Activated CD8-positive, alpha-beta memory T cell treated with anti-CD3 and anti-CD28 coated beads, Interleukin-2, amount 50 U/mL, for 1 hour (primary cell): Measurements from ENCODE around the gene FHAD1.
"Not testable (repeated sequence)": the region's sequence is repeated elsewhere in the genome, so short reads cannot be mapped to it uniquely, and the experiment has no call there.

ENCODE experiments used
- DNase-seq: peaks from one replicate; pipeline ENCODE4 v3.0.0-alpha.2; 2020; ENCODE audit errors: extremely low read depth

Gene FHAD1

DNA sequence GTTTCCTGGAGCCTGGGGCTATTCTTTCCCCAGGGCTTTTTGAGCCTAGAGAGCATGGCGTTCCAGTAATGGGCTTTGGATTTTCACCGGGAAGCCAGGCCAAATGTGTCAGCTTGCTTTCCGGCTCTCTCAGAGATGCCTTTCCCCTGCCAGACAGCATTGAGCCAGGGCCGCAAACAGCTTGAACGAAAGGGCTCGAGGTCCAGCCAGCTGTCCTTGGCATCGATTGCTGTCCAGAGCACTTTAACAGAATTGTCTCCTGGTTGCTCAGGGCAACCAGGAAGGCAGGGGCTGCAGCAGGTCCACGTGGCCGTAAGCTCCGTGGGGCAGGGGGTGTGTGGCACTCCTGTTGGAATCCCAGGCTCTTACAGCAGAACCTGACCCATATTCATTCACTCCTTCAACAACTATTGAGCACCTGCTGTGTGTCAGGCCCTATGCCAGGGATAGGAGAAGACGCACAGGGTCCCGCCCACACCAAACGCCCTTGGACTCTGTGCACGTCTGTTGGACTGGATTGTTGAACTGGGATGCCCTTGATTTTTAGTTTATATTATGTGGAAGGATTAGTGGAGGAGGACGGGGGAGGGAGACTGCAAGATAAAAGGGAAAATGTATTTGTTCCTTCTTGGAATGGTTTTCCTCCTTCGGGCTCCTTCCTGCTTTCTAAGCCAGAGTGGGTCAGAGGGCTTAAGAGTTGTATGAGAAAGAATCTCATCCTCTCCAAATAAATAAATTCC is 123.9 kb downstream of the FHAD1 start:
- DNase-seq = no peak

DNA sequence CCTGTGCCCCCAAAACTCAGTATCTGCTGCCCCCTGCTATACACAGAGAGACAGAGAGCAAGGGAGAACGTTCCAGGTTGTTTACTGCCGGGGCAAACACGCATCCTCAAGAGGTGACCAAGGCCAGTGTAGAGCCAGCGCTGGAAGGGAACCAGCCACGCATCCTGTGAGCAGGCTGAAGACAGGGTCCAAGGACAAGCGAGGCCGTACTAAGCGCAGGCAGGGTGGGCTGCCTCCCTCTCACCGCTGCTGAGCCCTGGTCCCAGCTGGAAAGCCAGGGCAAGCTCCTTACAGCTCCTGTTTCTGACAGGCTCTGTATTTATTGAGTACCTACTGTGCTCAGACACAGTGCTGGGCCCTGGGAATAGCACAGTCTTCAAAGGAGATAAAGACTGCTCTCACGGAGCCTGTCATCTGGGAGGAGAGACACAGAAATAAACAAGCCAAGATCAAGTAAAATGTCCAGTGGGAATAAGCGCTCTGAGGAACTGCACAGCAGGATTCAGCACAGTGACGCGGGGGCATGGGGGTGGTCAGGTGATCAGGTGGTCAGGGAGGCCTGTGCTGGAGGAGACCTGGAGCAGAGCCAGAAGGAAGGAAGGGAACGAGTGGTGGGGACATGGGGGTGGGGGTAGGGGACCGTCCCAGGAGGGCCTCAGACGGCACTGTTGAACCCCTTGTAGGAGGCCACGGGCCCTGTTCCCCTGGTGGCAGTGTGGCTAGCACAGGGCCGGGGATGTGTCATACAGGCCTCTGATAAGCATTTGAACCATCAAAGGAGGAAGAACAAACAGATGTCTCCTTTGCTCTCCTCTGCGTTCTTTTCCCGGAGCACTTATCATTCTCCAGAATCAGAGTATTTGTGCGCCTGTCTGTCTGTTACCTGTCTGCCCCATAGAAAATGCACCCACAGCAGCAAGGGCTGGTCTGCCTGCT is 124.9 kb downstream of the FHAD1 start:
- DNase-seq = no peak

DNA sequence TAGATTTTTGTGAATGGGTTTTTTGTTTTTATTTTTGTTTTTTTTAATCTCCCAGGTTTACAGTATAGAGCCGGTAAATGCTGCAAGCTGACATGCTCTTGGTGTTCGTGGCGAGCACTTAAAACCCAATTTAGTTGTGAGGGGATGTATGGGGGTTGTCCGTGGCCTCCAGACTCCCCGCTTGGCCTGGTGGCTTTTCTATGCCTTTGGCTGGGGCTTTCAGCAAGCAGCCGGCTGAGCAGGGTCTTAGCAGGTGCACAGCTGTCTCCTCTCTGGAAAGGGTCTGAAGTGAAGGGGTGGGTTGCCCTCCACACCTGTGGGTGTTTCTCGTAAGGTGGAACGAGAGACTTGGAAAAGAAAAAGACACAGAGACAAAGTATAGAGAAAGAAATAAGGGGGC is 131.7 kb downstream of the FHAD1 start:
- DNase-seq = no peak

DNA sequence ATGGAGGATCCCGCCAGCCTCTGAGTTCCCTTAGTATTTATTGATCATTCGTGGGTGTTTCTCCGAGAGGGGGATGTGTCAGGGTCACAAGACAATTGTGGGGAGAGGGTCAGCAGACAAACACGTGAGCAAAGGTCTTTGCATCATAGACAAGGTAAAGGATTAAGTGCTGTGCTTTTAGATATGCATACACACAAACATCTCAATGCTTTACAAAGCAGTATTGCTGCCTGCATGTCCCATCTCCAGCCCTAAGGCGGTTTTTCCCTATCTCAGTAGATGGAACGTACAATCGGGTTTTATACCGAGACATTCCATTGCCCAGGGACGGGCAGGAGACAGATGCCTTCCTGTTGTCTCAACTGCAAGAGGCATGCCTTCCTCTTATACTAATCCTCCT is 132.1 kb downstream of the FHAD1 start:
- not testable (repeated sequence) for DNase-seq

DNA sequence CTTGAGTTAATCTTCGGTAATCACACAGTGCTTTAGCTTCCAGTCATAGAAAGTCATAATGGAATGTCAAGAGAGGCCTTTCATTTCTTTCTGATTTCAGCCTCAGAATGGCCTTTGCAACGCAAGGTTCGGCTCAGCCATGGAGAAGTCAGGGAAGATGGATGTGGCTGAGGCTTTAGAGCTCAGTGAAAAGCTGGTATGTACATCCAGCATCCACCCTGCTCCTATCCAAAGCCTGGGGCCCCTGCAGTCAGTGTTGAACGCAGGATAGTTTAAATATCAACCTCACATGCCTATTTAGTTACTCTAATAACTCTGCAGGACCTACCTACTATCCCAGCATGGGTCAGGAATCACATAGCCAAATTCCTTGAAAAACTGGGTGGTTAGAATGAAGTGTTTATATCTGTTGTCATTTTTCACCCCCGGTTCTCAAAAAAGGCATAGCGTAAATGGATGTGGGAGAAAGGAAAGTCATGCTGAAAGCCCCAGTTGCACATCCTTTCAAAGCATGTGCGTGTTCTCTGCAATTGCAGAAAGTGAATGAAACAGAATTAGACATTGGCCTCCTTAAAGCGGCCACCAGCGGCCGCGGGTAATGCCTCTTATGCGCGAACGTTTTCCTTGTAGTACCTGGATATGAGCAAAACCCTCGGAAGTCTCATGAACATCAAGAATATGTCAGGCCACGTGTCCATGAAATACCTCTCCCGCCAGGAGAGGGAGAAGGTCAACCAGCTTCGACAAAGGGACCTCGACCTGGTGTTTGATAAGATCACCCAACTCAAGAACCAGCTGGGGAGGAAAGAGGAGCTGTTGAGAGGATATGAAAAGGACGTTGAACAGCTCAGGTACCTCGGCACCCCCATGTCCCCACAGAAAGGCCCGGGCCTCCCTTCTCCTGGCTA is 133.8 kb downstream of the FHAD1 start:
- DNase-seq = no peak

DNA sequence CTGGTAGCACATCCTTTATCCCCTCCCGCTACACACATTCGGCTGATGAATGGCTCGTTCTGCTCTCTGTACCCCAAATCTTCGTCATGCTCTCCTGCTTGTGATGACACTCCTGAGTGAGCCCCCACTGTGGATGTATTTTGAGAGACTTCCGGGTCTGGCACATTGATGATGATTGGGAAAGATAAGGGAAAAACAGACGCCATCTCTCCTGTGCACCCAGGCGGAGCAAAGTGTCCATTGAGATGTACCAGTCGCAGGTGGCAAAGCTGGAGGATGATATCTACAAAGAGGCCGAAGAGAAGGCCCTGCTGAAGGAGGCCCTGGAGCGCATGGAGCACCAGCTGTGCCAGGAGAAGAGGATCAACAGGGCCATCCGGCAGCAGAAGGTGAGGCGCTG is 134.8 kb downstream of the FHAD1 start:
- DNase-seq = no peak

DNA sequence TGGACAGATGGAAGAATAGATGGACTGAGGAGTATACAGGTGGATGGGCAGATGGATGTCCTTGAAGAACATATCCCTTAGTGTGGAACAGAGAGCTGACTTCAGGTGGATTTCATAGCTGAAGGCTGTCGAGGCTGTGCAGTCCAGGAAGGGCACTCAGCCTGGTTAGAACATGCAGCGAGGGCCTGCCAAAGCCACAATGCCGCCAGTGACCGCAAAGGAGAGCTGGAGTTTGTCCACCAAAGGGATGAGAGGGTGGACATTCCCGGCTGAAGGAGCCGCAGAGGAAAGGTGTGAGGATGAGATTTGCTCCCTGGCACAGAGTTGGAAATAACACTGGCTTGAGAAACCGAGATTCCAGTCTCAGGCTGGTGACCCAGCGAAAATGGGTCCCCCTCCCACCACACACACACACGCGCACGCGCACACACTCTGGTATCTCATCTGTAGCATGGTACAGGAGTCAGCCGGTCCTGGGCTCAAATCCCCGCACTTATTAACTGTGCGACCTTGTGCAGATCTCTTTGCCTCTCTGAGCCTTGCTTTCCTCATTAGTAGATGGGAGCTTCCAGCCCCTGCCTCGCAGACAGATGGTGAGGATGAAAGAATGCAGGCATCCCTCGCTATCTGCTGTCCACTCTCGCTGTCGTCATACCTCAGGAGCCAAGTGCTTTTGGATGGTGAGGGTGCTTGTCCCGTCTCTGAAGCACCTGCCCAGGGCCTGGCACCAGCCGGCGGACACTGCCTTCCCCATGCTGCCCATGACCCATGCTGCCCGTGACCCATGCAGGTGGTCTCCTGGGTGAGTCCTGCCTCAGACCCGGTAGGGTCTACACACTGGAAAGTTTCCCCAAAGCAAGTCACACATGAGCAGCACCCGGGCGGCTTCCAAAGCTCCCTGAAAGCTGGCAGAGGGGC is 135.8 kb downstream of the FHAD1 start:
- no peak for DNase-seq

DNA sequence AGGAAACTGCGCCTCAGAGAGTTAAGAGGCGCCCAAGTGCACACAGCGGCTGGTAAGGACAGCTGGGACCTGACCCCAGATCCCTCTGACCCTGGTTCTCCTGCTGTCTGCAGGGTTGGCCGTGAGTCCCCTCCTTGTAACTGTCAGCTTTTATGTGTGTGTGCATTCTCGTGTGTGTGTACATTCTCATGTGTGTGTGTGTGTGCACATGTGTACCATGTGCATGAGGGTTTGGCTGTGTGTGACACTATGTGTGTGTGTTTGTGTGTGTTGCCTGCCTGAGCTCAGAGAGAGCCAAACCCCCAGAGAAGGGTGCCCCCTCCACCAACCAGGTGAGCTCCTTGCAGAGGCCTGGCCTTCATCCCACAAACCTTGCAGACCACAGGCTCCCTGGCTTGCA is 136.8 kb downstream of the FHAD1 start:
- DNase-seq = no peak

DNA sequence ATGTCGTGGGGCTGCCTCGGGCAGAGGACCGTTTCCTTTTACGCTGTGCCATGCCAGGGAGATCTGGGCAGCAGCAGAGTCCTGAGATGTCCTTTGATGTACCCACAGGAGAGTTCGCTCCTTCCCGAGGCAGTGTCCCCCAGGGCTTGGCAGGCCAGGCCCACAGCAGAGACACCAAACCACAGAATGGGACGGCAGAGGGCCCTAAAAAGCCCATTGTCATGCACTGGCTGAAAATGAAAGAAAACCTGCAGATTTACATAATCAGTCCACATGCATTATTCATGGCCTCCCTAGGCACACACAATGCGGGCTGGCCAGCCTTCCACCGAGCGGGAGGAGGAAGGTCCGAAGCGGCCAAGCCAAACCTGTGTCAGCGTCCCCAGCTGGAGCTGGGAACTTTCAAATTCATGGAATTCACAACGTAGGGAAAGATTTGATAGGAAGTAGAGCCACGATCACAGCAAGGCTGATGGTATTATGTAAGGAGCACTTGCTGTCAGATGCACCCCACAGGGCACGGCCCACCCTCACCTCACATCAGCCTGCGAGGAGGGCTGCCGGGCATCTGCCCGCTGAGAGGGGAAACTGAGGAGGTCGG is 137.4 kb downstream of the FHAD1 start:
- no peak for DNase-seq

DNA sequence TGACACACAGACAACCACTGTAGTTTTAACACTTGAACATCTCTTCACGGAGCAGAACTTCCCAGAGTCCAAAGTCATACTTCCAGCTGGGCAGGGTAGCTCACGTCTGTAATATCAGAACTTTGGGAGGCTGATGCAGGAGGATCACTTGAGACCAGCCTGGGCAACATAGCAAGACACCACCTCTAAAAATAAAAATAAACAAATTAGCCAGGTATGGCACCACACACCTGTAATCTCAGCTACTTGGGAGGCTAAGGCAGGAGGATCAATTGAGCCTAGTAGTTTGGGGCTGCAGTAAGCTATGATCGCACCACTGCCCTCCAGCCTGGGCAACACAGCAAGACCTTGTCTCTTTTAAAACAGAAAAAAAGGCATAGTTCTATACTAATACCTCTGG is 138.4 kb downstream of the FHAD1 start:
- DNase-seq = no peak

DNA sequence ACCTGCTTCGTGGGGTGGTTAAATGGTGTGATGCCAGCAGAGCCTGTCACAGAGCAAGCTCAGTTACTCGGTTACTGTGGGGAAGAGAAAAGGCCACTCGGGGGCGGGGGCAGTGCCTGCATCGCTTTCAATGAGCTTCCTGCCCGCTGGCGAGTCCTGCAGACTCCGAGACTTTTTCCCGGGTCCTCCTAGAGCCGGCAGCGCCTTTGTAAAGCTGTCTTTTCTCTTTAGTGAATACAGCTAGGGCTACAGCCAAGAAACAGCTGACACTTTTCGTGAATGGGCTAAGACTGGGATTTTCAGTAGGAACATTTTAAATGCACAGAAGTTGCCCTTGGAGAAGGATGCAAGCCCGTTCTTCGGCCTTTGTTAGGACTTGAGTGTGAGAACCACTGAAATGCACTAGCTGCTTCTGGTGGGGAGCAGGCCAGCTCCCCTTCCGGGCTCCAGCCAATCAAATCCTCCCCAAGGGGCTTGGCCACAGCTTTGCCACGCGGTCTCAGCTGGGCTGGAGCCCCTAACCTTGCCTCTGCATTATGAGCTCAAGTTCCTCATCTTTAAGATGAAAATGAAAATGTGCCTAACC is 139.2 kb downstream of the FHAD1 start:
- DNase-seq = no peak

DNA sequence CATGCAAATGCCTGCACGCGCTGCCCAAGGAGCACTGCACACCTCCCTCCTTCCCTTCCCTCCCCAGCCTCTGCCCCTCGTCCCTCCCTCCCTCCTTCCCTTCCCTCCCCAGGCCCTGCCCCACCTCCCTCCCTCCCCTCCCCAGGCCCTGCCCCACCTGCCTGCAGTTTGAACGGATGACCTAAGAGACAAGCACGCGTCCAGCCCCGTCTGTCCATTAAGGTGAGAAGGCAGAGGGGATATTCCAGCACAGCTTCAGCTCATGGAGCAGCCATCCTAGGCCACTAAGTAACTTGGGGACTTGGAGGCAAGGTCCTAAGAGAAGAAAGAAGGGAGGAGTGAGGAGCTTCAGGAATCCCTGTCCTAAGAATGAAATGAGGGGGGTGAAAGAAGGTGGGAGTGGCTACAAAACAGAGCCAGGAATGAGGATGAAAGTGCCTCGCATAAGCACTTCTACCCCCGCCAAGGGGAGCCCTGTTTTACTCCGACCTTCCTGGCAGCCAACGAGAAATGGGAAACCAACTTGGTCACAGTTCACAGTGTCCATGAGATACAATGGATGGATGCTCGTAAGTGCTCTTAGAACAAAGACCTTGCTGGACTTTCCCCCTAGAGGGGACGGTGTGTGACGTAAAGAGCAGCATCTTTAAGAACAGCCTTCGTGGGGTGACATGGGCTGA is 141.3 kb downstream of the FHAD1 start:
- DNase-seq = no peak

DNA sequence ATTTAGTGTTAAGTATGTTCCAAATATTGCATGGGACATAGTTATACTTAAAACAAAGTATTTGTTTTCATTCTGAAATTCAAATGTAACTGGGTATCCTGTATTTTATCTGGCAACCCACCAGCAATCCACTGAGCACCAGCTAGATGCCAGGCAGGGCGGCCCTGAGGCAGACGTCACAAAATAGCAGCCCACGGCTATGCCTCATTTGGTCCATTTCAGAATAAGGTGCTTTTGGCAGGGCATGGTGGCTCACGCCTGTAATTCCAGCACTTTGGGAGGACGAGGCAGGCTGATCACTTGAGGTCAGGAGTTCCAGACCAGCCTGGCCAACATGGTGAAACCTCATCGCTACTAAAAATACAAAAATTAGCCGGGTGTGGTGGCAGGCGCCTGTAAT is 142.8 kb downstream of the FHAD1 start:
- DNase-seq = not testable (repeated sequence)

DNA sequence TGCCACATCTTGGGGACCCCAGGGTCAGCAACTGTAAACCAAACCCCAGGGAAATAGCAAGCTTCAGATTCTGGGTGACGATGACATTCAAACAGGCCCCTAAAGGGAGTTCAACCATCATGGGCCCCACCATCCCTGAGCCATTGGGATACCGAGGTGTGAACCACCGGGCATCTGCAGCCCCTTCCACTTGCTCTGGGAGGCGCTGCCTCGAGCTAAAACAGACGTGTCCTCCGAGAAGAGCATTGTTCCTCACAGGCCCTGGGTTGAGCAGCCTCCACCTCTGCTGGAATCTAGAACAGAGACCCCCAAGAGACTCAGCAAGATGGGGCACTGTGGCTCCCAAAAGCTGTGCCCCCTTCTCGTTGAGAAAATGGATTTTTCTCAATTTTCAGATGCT is 143.6 kb downstream of the FHAD1 start:
- DNase-seq = no peak

DNA sequence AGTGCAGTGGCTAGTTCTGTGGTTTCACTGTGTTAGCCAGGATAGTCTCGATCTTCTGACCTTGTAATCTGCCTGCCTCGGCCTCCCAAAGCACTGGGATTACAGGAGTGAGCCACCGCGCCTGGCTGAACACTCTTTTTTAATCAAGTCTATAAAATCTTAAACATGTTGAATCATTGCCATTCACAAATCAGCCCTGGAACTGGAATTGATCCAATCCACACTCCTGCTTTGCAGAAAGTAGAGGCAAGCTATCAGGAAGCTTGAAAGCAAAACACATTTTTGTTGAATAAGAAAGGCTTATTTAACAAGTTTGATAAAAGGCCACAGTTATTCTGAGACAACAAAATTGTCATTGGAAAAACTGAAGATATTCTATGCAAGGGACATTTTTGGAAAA is 144.3 kb downstream of the FHAD1 start:
- no peak for DNase-seq

DNA sequence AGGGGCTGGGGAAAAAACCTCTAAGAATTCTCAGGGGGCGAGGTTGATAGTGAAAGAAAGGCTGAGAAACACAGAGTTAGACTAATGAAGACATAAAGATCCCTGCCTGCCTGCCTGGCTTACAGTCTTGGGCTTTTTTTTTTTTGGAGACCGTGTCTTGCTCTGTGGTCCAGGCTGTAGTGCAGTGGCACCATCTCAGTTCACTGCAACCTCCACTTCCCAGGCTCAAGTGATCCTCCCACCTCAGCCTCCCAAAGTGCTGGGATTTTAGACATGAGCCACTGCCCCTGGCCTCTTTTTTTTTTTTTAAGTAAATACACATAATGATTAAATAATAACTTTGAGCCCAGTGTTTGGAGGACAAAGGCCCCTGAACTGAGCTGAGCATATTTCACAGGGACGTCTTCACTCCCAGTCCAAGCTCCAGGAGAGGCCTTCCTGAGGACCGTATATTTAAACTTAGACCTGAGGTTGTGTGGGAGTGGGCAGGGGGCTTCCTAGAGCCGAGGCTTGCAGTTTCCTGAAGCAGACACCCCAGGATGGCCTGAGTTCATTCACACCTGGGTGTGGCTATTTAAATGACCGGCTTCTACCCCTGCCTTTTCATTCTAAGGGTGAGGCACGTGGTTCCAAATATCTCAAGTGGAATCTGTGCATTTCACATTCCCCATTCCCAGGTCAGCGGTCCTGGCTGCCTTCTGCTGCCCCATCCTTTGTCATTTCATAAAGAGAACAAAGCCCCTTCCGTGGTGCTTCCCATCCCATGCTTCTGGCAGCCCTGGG is 146.6 kb downstream of the FHAD1 start:
- no peak for DNase-seq

DNA sequence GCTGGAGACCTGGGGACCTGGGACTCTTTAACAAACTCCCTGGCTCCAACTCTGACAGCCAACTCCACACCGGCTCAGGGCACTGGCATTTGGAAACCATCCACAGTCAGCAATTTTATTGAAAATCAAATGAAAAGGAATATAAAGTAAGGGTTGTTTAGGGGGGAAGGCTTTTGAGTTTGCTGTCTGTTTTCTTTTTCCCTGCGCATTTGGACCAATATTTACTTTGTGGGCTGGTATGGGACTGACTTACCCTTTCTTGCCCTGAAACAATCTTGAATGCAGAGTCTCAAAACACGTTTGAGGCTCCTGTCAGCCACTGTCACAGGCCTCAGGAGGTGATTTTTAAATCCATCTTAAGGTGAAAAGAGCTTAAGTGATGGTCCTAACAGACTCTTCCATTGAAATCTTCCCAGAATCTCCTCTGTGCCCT is 147.3 kb downstream of the FHAD1 start:
- DNase-seq = no peak

DNA sequence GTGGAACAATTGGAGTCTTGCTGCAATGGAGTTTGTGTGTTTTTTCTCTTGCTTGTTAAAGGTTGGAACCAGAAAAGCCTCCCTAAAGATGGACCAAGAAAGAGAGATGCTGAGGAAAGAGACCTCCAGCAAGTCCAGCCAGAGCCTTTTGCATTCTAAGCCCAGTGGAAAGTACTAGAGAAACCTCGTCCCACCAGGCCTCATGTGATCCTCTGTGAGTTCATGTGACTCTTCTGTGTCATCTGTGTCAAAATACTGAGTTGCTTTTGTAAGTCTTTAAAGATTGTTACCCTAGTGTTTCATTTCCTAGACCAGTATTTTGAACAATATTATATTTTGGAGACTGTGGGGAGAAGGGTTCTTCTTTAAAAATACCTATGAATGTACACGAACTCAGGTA is 150.2 kb downstream of the FHAD1 start:
- no peak for DNase-seq

DNA sequence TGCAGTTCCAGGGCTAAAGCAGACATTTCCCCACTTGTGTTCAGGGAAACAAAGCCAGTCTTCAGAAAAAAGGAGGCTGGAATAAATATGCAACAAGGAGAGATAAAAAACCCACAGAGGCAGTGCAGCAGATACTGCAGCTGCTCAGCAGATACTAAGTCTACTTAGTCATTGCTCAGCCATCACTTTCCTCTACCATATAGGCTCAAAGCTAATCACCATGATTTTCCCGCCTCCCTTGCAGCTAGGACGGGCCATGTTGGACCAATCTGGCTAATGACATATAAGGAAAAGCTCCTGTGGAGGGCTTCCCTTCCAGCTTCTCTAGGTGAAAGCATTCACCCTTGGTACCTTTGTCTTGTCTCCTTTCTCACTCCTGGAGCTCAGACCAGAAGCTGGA is 152.7 kb downstream of the FHAD1 start:
- DNase-seq = no peak
